ENCODE data around the gene KARS1.
"Not testable (repeated sequence)": the region's sequence is repeated elsewhere in the genome, so short reads cannot be mapped to it uniquely, and the experiment has no call there.

The KARS1 gene

GRCh38 chr16:75606507-75606906 lies 41.0 kb downstream of the KARS1 start:
- H3K4me3 ChIP-seq (ENCODE audit: low read depth, low read length) = no peak overlapping the region
- no peak for DNase-seq (ENCODE audit: low read depth)
- TF ChIP-seq, protein P1, sequence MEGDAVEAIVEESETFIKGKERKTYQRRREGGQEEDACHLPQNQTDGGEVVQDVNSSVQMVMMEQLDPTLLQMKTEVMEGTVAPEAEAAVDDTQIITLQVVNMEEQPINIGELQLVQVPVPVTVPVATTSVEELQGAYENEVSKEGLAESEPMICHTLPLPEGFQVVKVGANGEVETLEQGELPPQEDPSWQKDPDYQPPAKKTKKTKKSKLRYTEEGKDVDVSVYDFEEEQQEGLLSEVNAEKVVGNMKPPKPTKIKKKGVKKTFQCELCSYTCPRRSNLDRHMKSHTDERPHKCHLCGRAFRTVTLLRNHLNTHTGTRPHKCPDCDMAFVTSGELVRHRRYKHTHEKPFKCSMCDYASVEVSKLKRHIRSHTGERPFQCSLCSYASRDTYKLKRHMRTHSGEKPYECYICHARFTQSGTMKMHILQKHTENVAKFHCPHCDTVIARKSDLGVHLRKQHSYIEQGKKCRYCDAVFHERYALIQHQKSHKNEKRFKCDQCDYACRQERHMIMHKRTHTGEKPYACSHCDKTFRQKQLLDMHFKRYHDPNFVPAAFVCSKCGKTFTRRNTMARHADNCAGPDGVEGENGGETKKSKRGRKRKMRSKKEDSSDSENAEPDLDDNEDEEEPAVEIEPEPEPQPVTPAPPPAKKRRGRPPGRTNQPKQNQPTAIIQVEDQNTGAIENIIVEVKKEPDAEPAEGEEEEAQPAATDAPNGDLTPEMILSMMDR (IDR thresholded peaks at IDR 0.05; ENCODE audit: low read depth, low read length, missing control alignments) = no peak

DNA sequence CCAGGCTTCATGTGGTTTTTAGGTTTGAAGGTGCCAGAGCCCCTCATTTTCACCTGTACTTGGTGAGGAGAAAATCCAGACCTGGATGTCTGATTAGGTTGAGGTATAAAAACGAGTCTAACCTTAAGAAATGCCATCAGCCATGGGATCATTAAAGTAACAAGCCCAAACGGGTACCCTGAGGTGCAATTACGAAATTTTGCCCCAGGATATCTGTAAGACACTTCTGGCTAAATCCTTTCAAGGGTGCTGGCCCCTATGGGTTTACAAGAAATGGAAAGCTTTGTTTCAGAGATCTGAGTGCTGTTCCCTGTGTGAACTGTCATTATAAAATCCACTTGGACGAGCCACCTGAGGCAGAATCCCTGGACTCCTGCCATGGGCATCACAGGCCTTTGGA lies 44.2 kb downstream of the KARS1 start:
- TF ChIP-seq, protein P1 (IDR thresholded peaks at IDR 0.05; ENCODE audit: low read depth, low read length, missing control alignments) = no peak
- no peak overlapping the region for H3K4me3 ChIP-seq (ENCODE audit: low read depth, low read length)
- no peak for DNase-seq (ENCODE audit: low read depth)

DNA sequence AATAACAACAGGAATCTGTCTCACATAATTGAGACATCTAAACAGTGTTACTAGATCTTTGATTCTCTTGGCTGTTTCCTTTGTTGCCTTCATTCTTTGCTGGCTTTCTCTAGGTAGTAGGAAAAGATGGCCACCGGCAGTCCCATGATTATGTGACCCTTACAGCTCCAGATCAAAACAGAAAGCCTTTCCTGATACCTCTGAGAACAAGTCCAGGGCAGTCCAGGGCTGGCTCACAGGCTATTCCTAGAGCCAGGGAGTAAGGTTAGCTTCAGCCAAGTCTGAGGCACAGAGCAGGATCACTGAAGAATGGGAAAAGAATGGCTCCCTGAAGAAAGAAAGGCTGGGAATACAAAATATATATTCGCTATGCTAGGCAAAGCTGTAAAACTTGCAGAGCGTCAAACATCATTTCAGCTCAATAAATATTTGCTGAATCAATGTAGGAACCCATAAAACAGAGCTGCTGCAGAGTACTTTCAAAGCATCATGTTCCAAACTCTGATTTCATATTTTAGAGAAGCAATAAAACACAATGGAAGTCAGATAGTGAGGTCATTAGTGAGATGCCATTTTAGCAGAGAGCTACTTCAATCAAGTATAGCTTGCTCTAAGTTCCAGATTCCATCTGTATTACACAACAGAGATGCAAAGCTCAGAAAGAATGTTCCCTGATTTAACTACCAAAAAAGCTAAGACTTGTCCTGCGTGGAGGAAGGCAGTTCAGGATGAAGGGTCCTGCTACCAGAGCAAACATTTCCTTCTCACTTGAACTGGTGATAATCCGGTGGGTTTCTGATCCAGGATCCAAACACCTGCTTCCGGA lies 47.8 kb downstream of the KARS1 start:
- TF ChIP-seq, protein P1 (IDR thresholded peaks at IDR 0.05; ENCODE audit: low read depth, low read length, missing control alignments) = no peak
- H3K4me3 ChIP-seq (ENCODE audit: low read depth, low read length) = no peak overlapping the region
- no peak for DNase-seq (ENCODE audit: low read depth)

- TF ChIP-seq, protein P1 (IDR thresholded peaks at IDR 0.05; ENCODE audit: low read depth, low read length, missing control alignments) = no peak
- no peak overlapping the region for H3K4me3 ChIP-seq (ENCODE audit: low read depth, low read length)
- no peak for DNase-seq (ENCODE audit: low read depth)
Measured at GRCh38 chr16:75593825-75594820, 53.3 kb downstream of the KARS1 start.

DNA sequence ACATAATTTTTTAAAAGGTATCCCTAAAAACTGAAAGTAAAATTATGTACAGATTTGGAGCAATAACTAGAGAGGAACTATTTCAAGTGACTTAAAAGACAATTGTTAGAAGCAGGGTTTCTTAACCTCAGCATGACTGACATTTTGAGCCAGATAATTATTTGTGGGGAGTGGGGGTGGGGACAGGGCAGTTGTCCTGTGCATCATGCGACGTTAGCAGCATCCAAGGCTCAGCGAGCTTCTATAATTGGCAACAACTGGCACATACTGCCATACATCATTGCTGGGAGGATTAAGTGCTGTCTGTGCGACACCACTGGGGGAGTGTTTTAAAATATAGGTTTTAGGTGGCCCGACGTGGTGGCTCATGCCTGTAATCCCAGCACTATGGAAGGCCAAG lies 54.2 kb downstream of the KARS1 start:
- DNase-seq (ENCODE audit: low read depth) = no peak
- H3K4me3 ChIP-seq (ENCODE audit: low read depth, low read length) = no peak overlapping the region
- TF ChIP-seq, protein P1 (IDR thresholded peaks at IDR 0.05; ENCODE audit: low read depth, low read length, missing control alignments) = no peak

DNA sequence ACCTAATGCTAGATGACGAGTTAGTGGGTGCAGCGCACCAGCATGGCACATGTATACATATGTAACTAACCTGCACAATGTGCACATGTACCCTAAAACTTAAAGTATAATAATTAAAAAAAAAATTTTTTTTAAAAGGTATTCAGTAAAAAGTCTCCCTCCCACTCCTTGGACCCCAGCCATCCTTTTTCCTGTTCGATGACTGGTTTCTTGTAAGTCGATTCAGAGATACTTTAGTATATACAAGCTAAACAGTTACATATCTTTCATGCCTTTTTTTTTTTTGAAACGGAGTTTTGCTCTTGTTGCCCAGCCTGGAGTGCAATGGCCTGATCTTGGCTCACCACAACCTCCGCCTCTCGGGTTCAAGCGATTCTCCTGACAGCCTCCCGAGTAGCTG lies 55.5 kb downstream of the KARS1 start:
- H3K4me3 ChIP-seq (ENCODE audit: low read depth, low read length); DNase-seq (ENCODE audit: low read depth): not testable (repeated sequence)
